Adrenal gland (tissue), 12 donors: Measurements from ENCODE around the gene PIK3AP1. TPM values are rescaled to one million over a fixed set of nuclear protein-coding genes. Genes with fewer than 3 reads are reported as not detected.

Source experiments
- DNase-seq, 7 donors: peaks; one replicate each; pipeline ENCODE4 v3.0.0-alpha.2; 2019 to 2020
- H3K27ac ChIP-seq, 5 donors: fragments of 200-600 bp; sonication (generic) in 4 of 5; 1 replicate in 3 of 5; 2 replicates in 2 of 5; pipeline versions ENCODE4 v1.5.1 to v1.8.0; 2016 to 2020; ENCODE audit warnings: mild to moderate bottlenecking in 1 of 5
- H3K27me3 ChIP-seq: fragments of 200-600 bp; 2 replicates; pipeline ENCODE4 v1.8.0; 2021
- H3K36me3 ChIP-seq, 2 donors: fragments of 200-600 bp; replicated peaks in 1 of 2; 1 replicate in 1 of 2; 2 replicates in 1 of 2; pipeline versions ENCODE4 v1.5.1 to v1.8.0; 2018 to 2022
- H3K4me1 ChIP-seq, 2 donors: fragments of 200-600 bp; replicated peaks in 1 of 2; 1 replicate in 1 of 2; 2 replicates in 1 of 2; pipeline versions ENCODE4 v1.5.1 to v1.8.0; 2018 to 2021
- H3K4me3 ChIP-seq, 4 donors: fragments of 200-600 bp; sonication (generic) in 3 of 4; one replicate each; pipeline ENCODE4 v1.5.1; 2016 to 2018
- H3K9me3 ChIP-seq, 3 donors: fragments of 200-600 bp; sonication (generic) in 1 of 3; replicated peaks in 1 of 3; 1 replicate in 2 of 3; 2 replicates in 1 of 3; pipeline versions ENCODE4 v1.5.1 to v1.8.0; 2016 to 2021
- POLR2A ChIP-seq, 2 donors: fragments of 450-650 bp; IDR thresholded peaks; one replicate each; pipeline ENCODE4 v1.6.1; 2017; ENCODE audit warnings: antibody characterized with exemption in 2 of 2, mild to moderate bottlenecking in 2 of 2, moderate library complexity in 1 of 2
- WGBS, 4 donors: extraction: QIAGEN DNeasy Blood & Tissue Kit in 2 of 4; methylation state at CpG; one replicate each; pipeline versions ENCODE4 v1.1.5 to v1.1.7; 2013 to 2017; 5-methylcytosine and 5-hydroxymethylcytosine counted together
- intact Hi-C, 2 donors: fragments of 100-400 bp; cut with DNase I; formaldehyde crosslinking; loops; one replicate each; pipeline versions ENCODE4 v1.14.1 to v1.15.0; 2022 to 2023
- polyA plus RNA-seq, 3 donors: library from polyadenylated mRNA; stranded (reverse); fragments of 200-250 nt in 2 of 3; fragments of 350-450 nt in 1 of 3; fragmentation: Illumina TruSeq in 1 of 3; extraction: RNeasy Lipid Tissue Mini Kit (QIAGEN cat#74804) in 1 of 3; gene quantifications; one replicate each; pipeline ENCODE4 v1.2.3, GENCODE V29; 2013 to 2014
- total RNA-seq, 9 donors: library from RNA; depleted of rRNA in 4 of 9; stranded (reverse); fragments of >200 nt in 4 of 9; fragments of 120-200 nt in 1 of 9; fragmentation: NEBNext Ultra II Directional in 1 of 9; extraction: Animal tissue kit (Norgen Biotek cat#: 25700) in 1 of 9; gene quantifications; one replicate each; pipeline versions ENCODE4 v1.1.0 to v1.2.4, GENCODE V29; 2013 to 2023
- TF ChIP-seq, protein P1 (sequence below), 6 experiments: fragments of 450-650 bp in 4 of 6; fragments of 200-600 bp in 2 of 6; sonication (generic) in 1 of 6; IDR thresholded peaks; 1 replicate in 5 of 6; 2 replicates in 1 of 6; pipeline versions ENCODE4 v1.5.1 to v1.8.0; 2016 to 2021; ENCODE audit warnings: antibody characterized with exemption in 6 of 6, mild to moderate bottlenecking in 2 of 6, moderate library complexity in 1 of 6
- donor health status: healthy with polysubstance abuse.
- donor health status: Bipolar disorder and iron deficiency.
- donor health status: DM: yes; HTN: yes; CAD: no.
- donor health status: DM: no; HTN: no; CAD: no.
- donor health status: DM: no; HTN: no; CAD: no.
- donor health status: DM: yes; HTN: yes; CAD: no.

PIK3AP1 gene
- total and polyA plus RNA-seq, 12 donors = 2.0 to 38.5 (median 10.4) TPM

DNA sequence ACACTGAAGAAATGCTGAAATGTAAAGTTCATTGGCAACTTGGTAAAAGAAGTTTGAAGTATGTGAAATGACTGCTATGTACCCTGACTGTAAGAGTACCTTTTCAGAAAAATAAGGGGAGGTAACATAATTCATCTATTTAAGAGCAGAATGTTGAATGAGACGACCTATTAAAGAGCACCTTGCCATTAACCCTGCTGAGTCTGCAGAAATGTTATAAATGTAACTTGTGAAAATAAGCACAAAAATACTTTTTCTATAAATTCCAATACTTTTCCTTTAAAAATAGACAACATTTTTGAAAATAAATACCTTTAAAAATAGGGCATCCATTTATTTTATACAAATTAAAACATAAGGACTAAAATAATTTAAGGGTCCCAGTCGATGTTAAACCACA is 141.2 kb downstream of the PIK3AP1 start:
- Histone ChIP-seq H3K27me3 (no peaks in the 10 kb centered on the region), H3K4me1 (peaks cover 24 to 68% of the 10 kb centered on the region in 2 donors), H3K36me3 (peaks cover 0 to 16% of the 10 kb centered on the region in 2 donors), H3K4me3 (no peak overlapping the region), H3K27ac (peak overlapping the region in 2 of 5 donors; percentile 43 to 49), H3K9me3 (no peaks in the 10 kb centered on the region)
- TF ChIP-seq, protein P1, sequence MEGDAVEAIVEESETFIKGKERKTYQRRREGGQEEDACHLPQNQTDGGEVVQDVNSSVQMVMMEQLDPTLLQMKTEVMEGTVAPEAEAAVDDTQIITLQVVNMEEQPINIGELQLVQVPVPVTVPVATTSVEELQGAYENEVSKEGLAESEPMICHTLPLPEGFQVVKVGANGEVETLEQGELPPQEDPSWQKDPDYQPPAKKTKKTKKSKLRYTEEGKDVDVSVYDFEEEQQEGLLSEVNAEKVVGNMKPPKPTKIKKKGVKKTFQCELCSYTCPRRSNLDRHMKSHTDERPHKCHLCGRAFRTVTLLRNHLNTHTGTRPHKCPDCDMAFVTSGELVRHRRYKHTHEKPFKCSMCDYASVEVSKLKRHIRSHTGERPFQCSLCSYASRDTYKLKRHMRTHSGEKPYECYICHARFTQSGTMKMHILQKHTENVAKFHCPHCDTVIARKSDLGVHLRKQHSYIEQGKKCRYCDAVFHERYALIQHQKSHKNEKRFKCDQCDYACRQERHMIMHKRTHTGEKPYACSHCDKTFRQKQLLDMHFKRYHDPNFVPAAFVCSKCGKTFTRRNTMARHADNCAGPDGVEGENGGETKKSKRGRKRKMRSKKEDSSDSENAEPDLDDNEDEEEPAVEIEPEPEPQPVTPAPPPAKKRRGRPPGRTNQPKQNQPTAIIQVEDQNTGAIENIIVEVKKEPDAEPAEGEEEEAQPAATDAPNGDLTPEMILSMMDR (IDR thresholded peaks at IDR 0.05) = no peak
- no peak for TF ChIP-seq POLR2A (IDR thresholded peaks at IDR 0.05)
- 61 to 70% (median 64%) methylated on average over 2 of the region's 2 CpGs for WGBS, 4 donors
- intact Hi-C loops = no loop called here
- no peak for DNase-seq

DNA sequence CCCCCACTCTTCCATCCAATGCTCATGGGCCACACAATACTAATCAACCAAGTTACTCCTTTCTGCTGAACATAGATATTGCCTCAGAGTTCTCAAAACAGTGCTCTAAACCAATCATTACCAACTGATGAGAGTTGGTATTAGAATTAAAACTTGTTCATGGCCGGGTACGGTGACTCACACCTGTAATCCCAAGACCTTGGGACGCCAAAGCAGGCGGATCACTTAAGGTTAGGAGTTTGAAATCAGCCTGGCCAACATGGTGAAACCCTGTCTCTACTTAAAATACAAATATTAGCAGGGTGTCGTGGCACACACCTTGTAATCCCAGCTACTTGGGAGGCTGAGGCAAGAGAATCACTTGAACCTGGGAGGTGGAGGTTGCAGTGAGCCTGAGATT is 141.7 kb downstream of the PIK3AP1 start:
- WGBS, 4 donors = 45 to 53% (median 48%) methylated on average over 5 of the region's 5 CpGs
- intact Hi-C loops = no loop called here

DNA sequence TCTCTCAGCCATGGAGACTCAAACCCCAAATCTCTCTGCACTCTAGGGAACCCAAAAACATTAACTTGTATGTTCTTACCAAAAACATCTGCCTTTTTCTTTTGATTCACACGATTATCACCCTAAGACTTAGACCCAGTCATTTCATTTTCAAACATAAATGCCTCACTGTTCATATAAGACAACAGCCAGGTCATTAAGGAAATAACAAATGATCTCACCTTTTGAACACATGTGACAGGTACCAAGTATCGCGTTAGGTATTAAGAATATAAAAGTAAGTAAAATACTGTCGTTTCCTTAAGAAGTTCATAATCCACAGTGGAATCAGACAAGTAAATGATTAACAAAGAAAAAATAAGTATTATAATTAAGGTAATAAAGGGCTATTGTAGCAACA is 142.3 kb downstream of the PIK3AP1 start:
- Histone ChIP-seq H3K4me3 (no peak overlapping the region), H3K4me1 (peaks cover 24 to 63% of the 10 kb centered on the region in 2 donors), H3K27me3 (no peaks in the 10 kb centered on the region), H3K9me3 (no peaks in the 10 kb centered on the region), H3K36me3 (peaks cover 0 to 16% of the 10 kb centered on the region in 2 donors), H3K27ac (no peak overlapping the region)
- TF ChIP-seq, protein P1 (IDR thresholded peaks at IDR 0.05) = no peak
- no peak for TF ChIP-seq POLR2A (IDR thresholded peaks at IDR 0.05)
- intact Hi-C loops = no loop called here
- 86 to 87% (median 87%) methylated on average over 4 of the region's 4 CpGs for WGBS, 4 donors
- no peak for DNase-seq

More for the DNA sequence above, 141.7 kb downstream of the PIK3AP1 start:
- Histone ChIP-seq H3K27me3 (no peaks in the 10 kb centered on the region), H3K36me3 (peaks cover 0 to 16% of the 10 kb centered on the region in 2 donors), H3K4me1 (peaks cover 24 to 63% of the 10 kb centered on the region in 2 donors), H3K27ac (peak overlapping the region in 2 of 5 donors; percentile 40 to 43), H3K4me3 (no peak overlapping the region), H3K9me3 (no peaks in the 10 kb centered on the region)
- TF ChIP-seq, protein P1 (IDR thresholded peaks at IDR 0.05) = no peak
- TF ChIP-seq POLR2A (IDR thresholded peaks at IDR 0.05) = no peak
- DNase-seq = peak in 6 of 7 donors; percentile 27 to 62 (median 46)

DNA sequence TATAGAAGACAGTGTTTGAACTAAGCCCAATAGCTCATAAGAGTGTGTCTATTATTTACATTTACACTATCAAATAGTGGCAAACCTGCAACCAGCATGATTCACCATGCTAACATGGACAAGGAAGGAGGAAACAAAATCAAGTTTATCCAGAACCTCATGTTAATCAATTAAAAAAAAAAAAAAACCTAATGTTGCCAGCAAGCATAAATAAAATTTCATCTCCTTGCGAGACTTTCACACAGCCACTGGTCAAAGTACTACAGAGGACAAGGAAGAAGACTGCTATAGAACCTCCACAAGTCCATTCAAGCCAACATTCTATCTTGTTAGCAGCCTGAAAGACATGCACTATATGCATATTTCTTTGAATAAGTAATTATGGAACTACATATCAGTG is 143.2 kb downstream of the PIK3AP1 start:
- 83 to 97% (median 94%) methylated on average over 1 of the region's 1 CpG for WGBS, 4 donors
- Histone ChIP-seq H3K36me3 (peaks cover 0 to 16% of the 10 kb centered on the region in 2 donors), H3K27ac (no peak overlapping the region), H3K9me3 (no peaks in the 10 kb centered on the region), H3K4me1 (peaks cover 18 to 60% of the 10 kb centered on the region in 2 donors), H3K27me3 (no peaks in the 10 kb centered on the region), H3K4me3 (no peak overlapping the region)
- DNase-seq = no peak
- no peak for TF ChIP-seq POLR2A (IDR thresholded peaks at IDR 0.05)
- TF ChIP-seq, protein P1 (IDR thresholded peaks at IDR 0.05) = no peak
- intact Hi-C loops = no loop called here
